GM12878 (cell line): ENCODE data around the gene GAPDHS. TPM values are rescaled to one million over a fixed set of nuclear protein-coding genes. Genes with fewer than 3 reads are reported as not detected.

Source experiments
- CREB1 ChIP-seq: IDR thresholded peaks from 2 replicates; pipeline ENCODE4 v1.6.1; 2012; ENCODE audit warnings: low read depth, mild to moderate bottlenecking, inconsistent platforms
- EGR1 ChIP-seq, 2 experiments: IDR thresholded peaks; 1 replicate in 1 of 2; 2 replicates in 1 of 2; pipeline ENCODE4 v1.6.1; 2011 to 2012; ENCODE audit warnings: low read depth in 2 of 2, low read length in 2 of 2, borderline replicate concordance in 1 of 2, mild to moderate bottlenecking in 1 of 2, moderate library complexity in 1 of 2
- EP300 ChIP-seq, 2 experiments: fragments of 150-350 bp in 1 of 2; IDR thresholded peaks; 2 replicates each; pipeline ENCODE4 v1.6.1; 2011 to 2012; ENCODE audit warnings: low read depth in 2 of 2, low read length in 2 of 2, borderline replicate concordance in 1 of 2, improper control_type of control experiment in 1 of 2, inconsistent platforms in 1 of 2; ENCODE audit not compliant: control insufficient read depth in 1 of 2
- FOXK2 ChIP-seq: fragments of 450-650 bp; IDR thresholded peaks from 2 replicates; pipeline ENCODE4 v1.6.1; 2017; ENCODE audit warnings: mild to moderate bottlenecking, moderate library complexity
- GATAD2B ChIP-seq: fragments of 450-650 bp; conservative IDR thresholded peaks from 2 replicates; pipeline ENCODE4 v1.6.1; 2017; ENCODE audit warnings: low read depth, mild to moderate bottlenecking, moderate library complexity
- RELA ChIP-seq: fragments of 450-650 bp; IDR thresholded peaks from 2 replicates; pipeline ENCODE4 v1.8.0; 2014; ENCODE audit warnings: borderline replicate concordance; ENCODE audit not compliant: partially characterized antibody
- TBL1XR1 ChIP-seq: IDR thresholded peaks from 2 replicates; pipeline ENCODE4 v1.6.1; 2012; ENCODE audit warnings: low read depth, low read length, improper control_type of control experiment
- ZNF274 ChIP-seq: IDR thresholded peaks from one replicate; pipeline ENCODE4 v1.8.0; 2011; ENCODE audit not compliant: insufficient read length, insufficient read depth
- polyA plus RNA-seq, 11 experiments: library from polyadenylated mRNA; depleted of rRNA in 4 of 11; unstranded in 6 of 11; stranded (reverse) in 5 of 11; fragments of >200 nt; fragmentation: Nextera tagmentation in 4 of 11; fragmentation: Illumina TruSeq in 1 of 11; extraction: Ambion mirVana in 4 of 11; extraction: Trizol in 1 of 11; gene quantifications; 1 replicate in 1 of 11; 2 replicates in 10 of 11; pipeline versions ENCODE4 v1.2.1 to v1.2.3, GENCODE V29; 2011 to 2016; ENCODE audit warnings: inconsistent platforms in 2 of 11, missing spikeins in 2 of 11, low read depth in 1 of 11
- total RNA-seq, 4 experiments: library from RNA; depleted of rRNA in 3 of 4; stranded (reverse); fragments of >200 nt in 3 of 4; fragmentation: Illumina TruSeq in 1 of 4; extraction: Trizol in 1 of 4; gene quantifications; 2 replicates each; pipeline versions ENCODE4 v1.2.1 to v1.2.3, GENCODE V29; 2013 to 2021
- TF ChIP-seq, protein P1 (sequence below): fragments of 450-650 bp; IDR thresholded peaks from 2 replicates; pipeline ENCODE4 v1.6.1; 2016; ENCODE audit warnings: mild to moderate bottlenecking
- TF ChIP-seq, protein P2 (sequence below): fragments of 450-650 bp; formaldehyde crosslinking; IDR thresholded peaks from 2 replicates; pipeline ENCODE4 v1.4.0; 2022; ENCODE audit warnings: mild to moderate bottlenecking, moderate library complexity
- TF ChIP-seq, protein P3 (sequence below): fragments of 450-650 bp; IDR thresholded peaks from 2 replicates; pipeline ENCODE4 v1.6.1; 2016; ENCODE audit warnings: mild to moderate bottlenecking, moderate library complexity, borderline replicate concordance
- TF ChIP-seq, protein P4 (sequence below): IDR thresholded peaks from 2 replicates; pipeline ENCODE4 v1.6.1; 2011; ENCODE audit warnings: borderline replicate concordance, low read depth, mild to moderate bottlenecking, moderate library complexity, mixed read lengths, low read length; ENCODE audit not compliant: insufficient read depth; ENCODE audit errors: extremely low read length
- TF ChIP-seq, protein P5 (sequence below): IDR thresholded peaks from 2 replicates; pipeline ENCODE4 v1.6.1; 2012; ENCODE audit warnings: mild to moderate bottlenecking, low read depth, low read length

The GAPDHS gene
- total and polyA plus RNA-seq, 10 of the 15 experiments (the other 5 are each of a cell fraction or from before 2014, with no cell fraction given), result 0.08 TPM; not detected in 9

DNA sequence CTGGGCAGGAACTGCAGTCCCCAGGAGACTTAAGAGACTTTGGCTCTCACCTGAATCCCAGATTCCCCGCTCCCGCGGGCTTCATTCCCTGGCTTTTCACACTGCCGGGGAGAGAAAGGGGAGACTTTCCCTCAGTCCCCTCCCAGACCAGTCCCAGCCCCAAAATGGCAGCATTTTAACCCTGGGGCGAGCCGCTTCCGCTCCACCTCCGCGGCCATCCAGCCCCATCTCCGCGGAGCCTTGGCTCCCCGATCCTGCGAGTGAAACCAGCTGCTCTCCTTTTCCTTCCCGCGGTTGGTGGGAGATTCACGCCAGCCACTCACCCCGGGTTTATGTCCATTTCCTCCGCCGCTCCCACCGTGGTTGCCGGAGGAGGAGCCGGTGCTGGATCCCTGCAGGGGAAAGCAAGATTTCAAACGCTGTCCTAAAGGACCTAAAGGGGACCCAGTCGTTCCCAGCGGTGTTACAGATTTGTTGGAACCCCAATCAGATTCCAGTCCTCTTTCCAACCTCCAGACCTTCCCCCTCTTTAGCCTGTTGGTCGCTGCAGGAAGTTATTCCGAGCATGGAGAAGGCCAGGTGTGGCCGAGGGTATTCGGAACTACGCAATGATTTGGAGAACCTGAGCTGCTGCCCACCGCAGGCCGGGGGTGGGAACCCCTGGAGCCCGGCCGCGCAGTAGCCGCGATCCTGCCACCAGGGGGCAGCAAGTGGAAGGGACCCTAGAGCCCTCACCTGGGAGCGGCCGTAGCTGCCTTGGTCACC is 23.2 kb upstream of the GAPDHS start (continued):
- TF ChIP-seq ZNF274 (no peak), EP300 (IDR thresholded peaks at IDR 0.05; ENCODE audit: borderline replicate concordance in 1 of 2, control insufficient read depth in 1 of 2, low read depth in 2 of 2, low read length in 2 of 2) (no peak), EGR1 (IDR thresholded peaks at IDR 0.05; ENCODE audit: borderline replicate concordance in 1 of 2, low read depth in 2 of 2, low read length in 2 of 2) (peak in 1 of 2 experiments; percentile 57; a peak in 1 of 3 replicates), TBL1XR1 (no peak), FOXK2 (no peak), CREB1 (0 out of 2 replicates have a peak, but pooled peaks have one; percentile 23), GATAD2B (peak; percentile 46; the same call in 1 of the 2 replicates), RELA (peak; percentile 31)
- TF ChIP-seq, protein P1, sequence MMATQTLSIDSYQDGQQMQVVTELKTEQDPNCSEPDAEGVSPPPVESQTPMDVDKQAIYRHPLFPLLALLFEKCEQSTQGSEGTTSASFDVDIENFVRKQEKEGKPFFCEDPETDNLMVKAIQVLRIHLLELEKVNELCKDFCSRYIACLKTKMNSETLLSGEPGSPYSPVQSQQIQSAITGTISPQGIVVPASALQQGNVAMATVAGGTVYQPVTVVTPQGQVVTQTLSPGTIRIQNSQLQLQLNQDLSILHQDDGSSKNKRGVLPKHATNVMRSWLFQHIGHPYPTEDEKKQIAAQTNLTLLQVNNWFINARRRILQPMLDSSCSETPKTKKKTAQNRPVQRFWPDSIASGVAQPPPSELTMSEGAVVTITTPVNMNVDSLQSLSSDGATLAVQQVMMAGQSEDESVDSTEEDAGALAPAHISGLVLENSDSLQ, result no peak
- TF ChIP-seq, protein P2, sequence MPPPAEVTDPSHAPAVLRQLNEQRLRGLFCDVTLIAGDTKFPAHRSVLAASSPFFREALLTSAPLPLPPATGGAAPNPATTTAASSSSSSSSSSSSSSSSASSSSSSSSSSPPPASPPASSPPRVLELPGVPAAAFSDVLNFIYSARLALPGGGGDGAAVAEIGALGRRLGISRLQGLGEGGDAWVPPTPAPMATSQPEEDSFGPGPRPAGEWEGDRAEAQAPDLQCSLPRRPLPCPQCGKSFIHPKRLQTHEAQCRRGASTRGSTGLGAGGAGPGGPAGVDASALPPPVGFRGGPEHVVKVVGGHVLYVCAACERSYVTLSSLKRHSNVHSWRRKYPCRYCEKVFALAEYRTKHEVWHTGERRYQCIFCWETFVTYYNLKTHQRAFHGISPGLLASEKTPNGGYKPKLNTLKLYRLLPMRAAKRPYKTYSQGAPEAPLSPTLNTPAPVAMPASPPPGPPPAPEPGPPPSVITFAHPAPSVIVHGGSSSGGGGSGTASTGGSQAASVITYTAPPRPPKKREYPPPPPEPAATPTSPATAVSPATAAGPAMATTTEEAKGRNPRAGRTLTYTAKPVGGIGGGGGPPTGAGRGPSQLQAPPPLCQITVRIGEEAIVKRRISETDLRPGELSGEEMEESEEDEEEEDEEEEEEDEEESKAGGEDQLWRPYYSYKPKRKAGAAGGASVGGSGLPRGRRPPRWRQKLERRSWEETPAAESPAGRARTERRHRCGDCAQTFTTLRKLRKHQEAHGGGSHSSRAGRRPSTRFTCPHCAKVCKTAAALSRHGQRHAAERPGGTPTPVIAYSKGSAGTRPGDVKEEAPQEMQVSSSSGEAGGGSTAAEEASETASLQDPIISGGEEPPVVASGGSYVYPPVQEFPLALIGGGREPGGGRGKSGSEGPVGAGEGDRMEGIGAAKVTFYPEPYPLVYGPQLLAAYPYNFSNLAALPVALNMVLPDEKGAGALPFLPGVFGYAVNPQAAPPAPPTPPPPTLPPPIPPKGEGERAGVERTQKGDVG (CRISPR knock-in tag), result peak; percentile 48; the same call in 1 of the 2 replicates
- TF ChIP-seq, protein P3, sequence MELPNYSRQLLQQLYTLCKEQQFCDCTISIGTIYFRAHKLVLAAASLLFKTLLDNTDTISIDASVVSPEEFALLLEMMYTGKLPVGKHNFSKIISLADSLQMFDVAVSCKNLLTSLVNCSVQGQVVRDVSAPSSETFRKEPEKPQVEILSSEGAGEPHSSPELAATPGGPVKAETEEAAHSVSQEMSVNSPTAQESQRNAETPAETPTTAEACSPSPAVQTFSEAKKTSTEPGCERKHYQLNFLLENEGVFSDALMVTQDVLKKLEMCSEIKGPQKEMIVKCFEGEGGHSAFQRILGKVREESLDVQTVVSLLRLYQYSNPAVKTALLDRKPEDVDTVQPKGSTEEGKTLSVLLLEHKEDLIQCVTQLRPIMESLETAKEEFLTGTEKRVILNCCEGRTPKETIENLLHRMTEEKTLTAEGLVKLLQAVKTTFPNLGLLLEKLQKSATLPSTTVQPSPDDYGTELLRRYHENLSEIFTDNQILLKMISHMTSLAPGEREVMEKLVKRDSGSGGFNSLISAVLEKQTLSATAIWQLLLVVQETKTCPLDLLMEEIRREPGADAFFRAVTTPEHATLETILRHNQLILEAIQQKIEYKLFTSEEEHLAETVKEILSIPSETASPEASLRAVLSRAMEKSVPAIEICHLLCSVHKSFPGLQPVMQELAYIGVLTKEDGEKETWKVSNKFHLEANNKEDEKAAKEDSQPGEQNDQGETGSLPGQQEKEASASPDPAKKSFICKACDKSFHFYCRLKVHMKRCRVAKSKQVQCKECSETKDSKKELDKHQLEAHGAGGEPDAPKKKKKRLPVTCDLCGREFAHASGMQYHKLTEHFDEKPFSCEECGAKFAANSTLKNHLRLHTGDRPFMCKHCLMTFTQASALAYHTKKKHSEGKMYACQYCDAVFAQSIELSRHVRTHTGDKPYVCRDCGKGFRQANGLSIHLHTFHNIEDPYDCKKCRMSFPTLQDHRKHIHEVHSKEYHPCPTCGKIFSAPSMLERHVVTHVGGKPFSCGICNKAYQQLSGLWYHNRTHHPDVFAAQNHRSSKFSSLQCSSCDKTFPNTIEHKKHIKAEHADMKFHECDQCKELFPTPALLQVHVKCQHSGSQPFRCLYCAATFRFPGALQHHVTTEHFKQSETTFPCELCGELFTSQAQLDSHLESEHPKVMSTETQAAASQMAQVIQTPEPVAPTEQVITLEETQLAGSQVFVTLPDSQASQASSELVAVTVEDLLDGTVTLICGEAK, result no peak; the same call in 1 of the 2 replicates
- TF ChIP-seq, protein P4, sequence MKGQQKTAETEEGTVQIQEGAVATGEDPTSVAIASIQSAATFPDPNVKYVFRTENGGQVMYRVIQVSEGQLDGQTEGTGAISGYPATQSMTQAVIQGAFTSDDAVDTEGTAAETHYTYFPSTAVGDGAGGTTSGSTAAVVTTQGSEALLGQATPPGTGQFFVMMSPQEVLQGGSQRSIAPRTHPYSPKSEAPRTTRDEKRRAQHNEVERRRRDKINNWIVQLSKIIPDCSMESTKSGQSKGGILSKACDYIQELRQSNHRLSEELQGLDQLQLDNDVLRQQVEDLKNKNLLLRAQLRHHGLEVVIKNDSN, result no peak
- TF ChIP-seq, protein P5, sequence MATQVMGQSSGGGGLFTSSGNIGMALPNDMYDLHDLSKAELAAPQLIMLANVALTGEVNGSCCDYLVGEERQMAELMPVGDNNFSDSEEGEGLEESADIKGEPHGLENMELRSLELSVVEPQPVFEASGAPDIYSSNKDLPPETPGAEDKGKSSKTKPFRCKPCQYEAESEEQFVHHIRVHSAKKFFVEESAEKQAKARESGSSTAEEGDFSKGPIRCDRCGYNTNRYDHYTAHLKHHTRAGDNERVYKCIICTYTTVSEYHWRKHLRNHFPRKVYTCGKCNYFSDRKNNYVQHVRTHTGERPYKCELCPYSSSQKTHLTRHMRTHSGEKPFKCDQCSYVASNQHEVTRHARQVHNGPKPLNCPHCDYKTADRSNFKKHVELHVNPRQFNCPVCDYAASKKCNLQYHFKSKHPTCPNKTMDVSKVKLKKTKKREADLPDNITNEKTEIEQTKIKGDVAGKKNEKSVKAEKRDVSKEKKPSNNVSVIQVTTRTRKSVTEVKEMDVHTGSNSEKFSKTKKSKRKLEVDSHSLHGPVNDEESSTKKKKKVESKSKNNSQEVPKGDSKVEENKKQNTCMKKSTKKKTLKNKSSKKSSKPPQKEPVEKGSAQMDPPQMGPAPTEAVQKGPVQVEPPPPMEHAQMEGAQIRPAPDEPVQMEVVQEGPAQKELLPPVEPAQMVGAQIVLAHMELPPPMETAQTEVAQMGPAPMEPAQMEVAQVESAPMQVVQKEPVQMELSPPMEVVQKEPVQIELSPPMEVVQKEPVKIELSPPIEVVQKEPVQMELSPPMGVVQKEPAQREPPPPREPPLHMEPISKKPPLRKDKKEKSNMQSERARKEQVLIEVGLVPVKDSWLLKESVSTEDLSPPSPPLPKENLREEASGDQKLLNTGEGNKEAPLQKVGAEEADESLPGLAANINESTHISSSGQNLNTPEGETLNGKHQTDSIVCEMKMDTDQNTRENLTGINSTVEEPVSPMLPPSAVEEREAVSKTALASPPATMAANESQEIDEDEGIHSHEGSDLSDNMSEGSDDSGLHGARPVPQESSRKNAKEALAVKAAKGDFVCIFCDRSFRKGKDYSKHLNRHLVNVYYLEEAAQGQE, result no peak
